HG03045 (cell line): ENCODE measurements around the gene CCDC106.

Source experiments
- ATAC-seq: cut with Tn5 transposase; IDR thresholded peaks from one replicate; pipeline ENCODE4 v1.9.1; 2021; ENCODE audit warnings: mild to moderate bottlenecking, moderate library complexity; ENCODE audit not compliant: unreplicated experiment

Gene CCDC106

DNA sequence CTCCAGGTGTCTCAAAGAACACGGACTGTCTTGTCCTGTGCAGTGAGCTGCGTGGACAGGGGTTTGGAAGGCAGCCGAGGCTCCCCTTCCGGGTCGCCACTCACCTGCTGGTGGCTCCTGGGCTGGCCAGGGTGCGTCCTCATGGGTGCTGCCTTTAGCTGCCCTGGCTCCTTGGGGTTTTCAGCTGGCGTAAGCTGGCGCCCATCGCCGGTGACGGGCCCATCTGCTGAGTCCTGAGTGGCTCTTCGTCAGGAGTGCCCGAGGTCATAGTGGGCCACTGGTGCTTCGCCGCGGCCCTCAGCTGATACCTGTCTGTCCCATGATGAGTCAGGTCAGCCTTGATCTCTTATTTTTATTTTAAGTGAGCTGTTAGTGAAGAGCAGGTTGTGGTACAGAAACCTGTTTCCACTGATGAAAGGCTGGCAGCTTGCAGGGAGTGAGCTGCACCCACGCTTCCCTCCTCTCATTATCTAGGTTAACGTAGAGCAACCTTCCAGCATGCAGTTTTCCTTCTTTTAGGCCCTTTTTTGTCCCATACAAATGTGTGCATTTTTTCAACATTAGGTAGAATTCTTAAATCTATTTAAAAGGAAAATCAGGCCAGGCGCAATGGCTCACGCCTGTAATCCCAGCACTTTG lies 45.4 kb downstream of the CCDC106 start:
- no peak for ATAC-seq

DNA sequence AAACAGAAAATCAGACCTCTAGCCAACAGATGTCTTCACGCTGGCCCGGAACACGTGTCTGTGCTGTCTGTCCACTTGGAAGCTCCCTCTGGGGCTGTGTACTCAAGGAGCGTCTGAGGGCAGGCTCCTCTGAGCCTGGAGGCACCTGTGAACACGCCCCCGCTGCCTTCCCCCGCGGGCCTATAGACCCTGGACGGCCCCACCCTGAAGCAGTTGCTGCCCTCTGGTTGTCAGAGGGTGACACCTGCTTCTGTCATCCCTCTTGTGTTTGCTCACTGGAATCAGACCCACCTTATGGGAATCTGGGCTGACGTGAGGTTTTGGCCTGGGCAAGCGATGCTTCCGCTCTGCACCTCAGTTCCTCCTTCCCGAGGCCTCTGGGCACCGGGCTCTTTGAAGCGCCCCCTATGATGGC lies 46.2 kb downstream of the CCDC106 start:
- no peak for ATAC-seq

DNA sequence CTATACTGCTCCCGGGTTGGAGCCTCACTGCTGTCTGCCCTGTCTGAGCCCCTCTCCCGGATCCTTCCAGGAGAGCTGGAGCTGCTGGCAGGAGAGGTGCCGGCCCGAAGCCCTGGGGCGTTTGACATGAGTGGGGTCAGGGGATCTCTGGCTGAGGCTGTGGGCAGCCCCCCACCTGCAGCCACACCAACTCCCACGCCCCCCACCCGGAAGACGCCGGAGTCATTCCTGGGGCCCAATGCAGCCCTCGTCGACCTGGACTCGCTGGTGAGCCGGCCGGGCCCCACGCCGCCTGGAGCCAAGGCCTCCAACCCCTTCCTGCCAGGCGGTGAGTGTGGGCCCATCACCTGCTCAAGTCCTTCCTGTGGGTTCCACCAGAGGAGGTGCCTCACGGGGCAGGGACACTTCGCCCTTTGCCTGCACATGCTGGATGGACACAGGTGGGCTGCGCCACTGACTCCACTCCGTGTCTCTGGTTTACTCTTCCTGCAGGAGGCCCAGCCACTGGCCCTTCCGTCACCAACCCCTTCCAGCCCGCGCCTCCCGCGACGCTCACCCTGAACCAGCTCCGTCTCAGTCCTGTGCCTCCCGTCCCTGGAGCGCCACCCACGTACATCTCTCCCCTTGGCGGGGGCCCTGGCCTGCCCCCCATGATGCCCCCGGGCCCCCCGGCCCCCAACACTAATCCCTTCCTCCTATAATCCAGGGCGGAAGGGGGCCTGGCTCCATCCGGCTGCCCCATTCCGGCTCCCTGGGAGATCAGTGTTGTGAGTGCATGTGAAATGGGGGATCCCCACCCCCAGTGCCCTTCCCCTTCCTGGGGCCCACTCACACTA lies 46.9 kb downstream of the CCDC106 start:
- ATAC-seq, result no peak

DNA sequence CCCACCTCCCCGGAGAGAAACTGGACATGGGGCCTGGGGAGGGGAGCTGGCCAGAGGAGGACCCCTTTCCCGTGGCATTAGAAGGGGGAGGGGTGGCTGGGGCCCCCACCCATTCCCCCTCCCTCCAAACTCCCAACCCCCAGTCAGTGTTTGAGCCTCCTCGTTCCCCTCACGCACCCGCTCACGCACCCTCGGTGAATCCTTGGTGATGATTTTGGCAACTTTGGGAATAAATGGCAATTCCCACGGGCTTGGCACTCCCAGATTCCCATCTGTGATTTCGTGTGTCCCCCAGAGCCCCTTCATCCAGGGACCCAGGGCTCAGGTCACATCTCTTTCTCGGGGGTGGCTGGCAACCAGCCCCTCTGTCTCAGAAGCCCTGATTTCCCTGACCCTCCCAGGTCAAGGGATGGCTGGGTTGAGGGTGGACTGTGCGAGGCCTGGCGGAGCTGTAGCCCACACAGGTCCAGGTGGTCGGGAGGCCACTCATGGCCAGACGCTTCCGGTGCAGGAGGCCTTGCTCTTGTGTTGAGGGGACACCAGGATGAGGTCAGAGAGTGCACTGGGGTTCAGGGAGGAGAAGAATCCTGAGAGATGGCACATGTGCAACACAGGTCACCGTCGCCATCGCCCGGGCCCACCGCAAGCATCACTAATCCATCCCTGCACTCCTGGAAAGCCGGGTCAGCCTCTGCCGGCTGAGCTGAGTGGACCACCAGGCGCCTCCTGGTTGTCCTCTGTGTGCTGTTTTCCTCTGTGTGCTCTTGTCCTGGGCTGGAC lies 47.7 kb downstream of the CCDC106 start:
- ATAC-seq, result no peak

DNA sequence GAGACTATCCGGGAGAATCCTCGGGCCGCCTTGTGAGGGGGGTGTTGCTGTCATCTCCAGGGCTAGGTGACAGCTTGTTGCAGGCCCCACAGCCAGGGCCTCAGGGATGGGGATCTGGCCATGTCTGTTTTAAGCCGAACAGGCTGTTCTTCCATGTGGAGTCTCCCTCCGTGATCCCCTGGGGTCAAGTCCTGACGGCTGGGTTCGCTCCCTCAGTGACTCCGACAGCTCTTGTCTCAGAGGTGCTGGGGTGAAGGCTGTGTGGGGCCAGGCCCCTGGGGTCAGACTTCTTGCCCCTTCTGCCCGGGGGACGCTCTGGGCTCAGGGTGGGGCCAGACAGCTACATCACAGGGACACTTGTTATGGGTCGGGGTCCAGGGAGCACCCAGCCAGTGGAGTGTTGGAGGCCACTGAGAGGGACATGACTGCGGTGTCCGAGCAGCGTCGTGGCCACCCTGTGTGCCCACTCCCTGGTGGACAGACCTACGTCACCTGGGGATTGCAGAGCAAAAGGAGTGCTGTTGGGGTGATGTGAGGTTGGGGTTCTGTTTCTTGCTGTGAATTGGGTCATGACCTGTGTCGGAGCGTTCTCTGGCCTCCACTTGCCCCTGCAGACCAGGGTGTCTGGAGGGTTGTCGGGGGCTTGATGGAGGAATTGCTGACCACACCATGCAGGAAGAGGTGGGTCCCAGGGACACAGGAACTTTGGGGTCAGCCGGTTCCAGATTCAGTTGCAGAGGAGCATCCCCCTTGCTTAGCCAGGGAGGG lies 48.5 kb downstream of the CCDC106 start:
- ATAC-seq, result no peak

DNA sequence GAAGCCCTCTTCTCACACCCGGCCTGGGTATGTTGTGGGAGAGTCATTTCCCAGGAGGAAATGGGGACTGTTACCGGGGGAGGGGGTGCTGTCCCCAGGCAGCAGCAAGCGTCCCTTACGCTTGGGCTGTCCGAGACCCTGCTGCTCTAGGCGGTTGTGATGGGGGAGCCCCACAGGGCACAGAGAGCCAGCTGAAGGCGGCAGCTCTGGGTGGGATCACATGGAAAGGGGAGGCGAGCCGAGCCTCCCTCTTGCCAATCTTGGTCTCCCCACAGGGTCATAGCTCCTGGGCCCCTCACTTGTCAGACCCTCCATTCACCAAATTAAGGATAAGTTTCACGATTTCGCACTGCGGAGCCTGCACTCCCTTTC lies 49.0 kb downstream of the CCDC106 start:
- ATAC-seq, result no peak

DNA sequence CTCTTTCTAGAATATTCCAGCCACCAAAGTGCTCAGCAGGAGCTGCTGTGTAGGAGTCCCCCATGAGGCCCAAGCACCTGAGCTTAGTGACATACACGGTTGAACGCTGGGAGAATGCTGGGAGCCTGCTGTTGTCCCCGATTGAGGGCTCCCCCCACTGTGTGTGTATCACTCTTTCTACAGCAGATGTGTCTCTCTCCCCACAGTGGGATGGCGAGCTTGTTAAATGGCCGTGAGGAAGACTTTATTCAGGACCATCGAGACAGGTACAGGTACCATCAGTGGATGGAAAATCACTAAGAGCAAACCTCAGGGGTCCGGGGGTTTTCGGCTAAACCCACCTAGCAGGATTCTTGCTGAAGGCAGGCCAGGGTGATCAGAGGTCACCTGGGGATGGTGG lies 49.7 kb downstream of the CCDC106 start:
- no peak for ATAC-seq

DNA sequence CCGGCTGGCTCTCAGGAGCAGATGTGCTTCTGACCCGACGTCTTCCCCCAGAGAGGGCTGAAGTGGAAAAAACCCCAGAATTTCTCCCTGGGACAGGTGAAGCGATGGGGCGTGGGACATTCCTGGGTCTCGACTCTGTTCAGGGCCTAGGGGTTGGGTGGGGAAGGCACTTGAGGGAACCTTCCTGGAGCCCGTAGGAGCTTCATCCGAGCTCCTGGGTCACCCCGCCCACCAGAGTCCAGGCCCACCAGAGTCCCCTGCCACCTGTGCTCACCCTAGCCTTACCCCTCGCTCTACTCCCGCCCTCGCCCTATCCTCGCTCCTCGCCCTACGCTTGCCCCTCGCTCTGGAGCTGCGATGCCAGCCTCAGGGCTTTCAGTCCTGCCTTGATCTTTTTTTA lies 50.2 kb downstream of the CCDC106 start:
- ATAC-seq, result no peak

DNA sequence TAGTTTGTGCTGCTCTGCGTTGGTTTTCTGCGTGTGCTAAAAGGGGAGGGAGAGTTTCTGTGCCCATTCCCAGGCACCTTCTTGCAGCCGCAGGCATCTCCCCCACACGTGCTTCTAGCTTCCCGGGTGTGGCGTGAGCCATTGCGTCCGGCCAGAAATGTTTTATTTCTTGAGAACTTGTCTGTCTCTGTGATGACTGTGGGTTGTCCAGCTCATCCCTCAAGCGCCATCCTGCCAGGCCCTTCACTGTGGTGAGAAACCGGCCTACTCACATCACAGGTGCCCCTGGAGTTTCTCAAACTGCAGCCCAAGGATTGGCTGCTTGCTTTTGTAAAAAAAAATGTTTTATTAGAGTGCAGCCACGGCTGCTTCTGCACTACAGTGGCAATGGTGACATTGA lies 51.2 kb downstream of the CCDC106 start:
- no peak for ATAC-seq

DNA sequence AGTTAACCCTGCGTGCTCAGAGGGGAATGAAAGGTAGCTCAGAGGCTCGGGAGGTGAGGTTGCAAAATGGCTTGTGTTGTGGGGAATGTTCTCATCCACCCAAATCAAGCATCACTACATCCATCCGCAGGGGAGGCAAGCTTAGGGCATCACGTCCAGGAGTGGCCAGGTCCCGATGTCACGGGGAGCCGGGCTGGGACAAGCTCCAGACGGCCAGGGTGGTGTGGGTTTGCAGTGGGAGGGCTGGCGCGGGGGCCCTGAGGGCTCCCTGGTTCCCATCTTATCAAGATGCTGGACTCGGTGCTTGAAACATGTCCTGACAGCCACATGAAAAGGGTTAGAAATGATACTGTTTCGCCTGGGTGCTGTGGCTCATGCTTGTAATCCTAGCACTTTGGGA lies 52.8 kb downstream of the CCDC106 start:
- ATAC-seq, result no peak

DNA sequence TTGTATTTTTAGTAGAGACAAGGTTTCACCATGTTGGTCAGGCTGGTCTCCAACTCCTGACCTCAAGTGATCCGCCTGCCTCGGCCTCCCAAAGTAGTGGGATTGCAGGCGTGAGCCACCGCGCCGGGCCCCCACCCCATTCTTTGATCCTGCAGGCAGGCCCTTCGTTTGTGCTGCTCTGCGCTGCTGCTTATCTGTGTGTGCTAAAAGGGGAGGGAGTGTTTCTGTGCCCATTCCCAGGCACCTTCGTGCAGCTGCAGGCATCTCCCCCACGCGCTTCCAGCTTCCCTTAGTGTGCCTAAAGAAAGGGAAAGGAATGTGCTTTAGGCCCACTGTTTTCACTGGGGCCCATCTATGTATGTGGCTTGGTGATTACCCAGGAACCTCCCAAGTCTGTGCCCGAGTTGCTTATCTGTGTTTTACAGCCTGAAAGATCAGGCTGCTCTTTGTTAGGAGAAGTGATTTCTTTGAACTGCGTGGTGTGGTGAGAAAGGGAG lies 54.2 kb downstream of the CCDC106 start:
- no peak for ATAC-seq
